ENCODE measurements around the gene PTGES2.

Gene PTGES2

GRCh38 chr9:128114326-128115186 lies 13.0 kb downstream of the PTGES2 start:
- TF ChIP-seq CTCF (IDR thresholded peaks at IDR 0.05), result no peak

DNA sequence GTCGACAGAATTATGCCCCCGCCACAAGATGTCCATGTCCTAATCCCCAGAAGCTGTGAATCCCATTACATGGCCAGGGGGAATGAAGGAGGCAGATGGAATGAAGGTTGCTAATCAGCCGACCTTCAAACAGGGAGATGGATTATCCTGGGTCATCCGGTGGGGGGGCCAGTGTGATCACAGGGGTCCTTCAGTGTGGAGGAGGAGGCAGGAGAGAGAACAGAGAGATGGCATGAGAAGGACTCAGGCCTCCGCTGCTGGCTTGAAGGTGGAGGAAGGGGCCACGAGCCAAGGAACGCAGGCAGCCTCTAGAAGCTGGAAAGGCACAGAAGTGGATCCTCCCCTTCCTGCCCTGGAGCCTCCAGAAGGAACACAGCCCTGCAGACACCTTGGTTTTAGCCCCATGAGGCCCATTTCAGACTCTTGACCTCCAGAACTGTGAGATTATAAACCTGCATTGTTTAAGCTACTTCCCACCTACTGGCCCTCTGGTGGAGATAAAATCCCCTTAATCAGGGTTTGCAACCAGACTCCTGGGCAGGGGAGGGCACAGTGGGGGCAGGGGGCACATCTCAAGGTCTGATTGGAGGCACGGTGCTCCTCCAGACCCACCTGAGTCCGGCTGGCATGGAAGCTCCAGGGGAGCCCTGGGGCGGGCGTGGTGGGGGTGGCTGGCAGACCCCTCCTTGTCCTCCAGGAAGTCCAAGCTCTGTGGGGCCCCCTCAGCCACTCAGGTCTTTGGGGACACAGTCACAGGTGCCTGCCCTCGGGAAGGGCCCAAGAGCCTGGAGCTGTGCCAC lies 13.8 kb downstream of the PTGES2 start:
- no peak for TF ChIP-seq CTCF (IDR thresholded peaks at IDR 0.05)

GRCh38 chr9:128109050-128109709 lies 18.3 kb downstream of the PTGES2 start:
- TF ChIP-seq CTCF (IDR thresholded peaks at IDR 0.05), result no peak

DNA sequence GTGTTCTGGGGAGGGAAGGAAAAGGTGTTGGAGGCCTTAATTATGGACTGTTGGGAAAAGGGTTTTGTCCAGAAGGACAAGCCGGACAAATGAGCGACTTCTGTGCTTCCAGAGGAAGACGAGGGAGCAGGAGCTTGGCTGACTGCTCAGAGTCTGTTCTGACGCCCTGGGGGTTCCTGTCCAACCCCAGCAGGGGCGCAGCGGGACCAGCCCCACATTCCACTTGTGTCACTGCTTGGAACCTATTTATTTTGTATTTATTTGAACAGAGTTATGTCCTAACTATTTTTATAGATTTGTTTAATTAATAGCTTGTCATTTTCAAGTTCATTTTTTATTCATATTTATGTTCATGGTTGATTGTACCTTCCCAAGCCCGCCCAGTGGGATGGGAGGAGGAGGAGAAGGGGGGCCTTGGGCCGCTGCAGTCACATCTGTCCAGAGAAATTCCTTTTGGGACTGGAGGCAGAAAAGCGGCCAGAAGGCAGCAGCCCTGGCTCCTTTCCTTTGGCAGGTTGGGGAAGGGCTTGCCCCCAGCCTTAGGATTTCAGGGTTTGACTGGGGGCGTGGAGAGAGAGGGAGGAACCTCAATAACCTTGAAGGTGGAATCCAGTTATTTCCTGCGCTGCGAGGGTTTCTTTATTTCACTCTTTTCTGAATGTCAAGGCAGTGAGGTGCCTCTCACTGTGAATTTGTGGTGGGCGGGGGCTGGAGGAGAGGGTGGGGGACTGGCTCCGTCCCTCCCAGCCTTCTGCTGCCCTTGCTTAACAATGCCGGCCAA lies 19.1 kb downstream of the PTGES2 start:
- TF ChIP-seq CTCF (IDR thresholded peaks at IDR 0.05), result no peak

- TF ChIP-seq CTCF (IDR thresholded peaks at IDR 0.05), result no peak
Observed at GRCh38 chr9:128107468-128108268, 19.9 kb downstream of the PTGES2 start.

GRCh38 chr9:128106940-128107467 lies 20.5 kb downstream of the PTGES2 start:
- TF ChIP-seq CTCF (IDR thresholded peaks at IDR 0.05), result no peak

All from LNCAP (cell line).